ENCODE results near the gene TNNT1.

DNA sequence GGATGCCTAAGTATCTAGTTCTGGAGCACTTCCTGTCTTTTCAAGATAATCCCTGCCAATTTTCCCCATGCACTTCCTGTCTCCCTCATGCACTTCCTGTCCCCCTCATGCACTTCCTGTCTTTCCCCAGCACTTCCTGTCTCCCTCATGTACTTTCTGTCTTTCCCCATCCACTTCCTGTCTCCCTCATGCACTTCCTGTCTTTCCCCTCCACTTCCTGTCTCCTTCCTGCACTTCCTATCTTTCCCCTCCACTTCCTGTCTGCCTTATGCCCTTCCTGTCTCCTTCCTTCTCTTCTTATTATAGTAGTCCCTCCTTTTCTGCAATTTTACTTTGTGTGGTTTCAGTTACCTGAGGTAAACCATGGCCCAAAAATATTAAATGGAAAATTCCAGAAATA, 3.0 kb upstream of the TNNT1 start:
- no peak for TF ChIP-seq RAD21 (conservative IDR thresholded peaks at IDR 0.05 in 1 of 2, IDR thresholded peaks at IDR 0.05 in 1 of 2)
- TF ChIP-seq NPAS2 (CRISPR knock-in tag; IDR thresholded peaks at IDR 0.05; ENCODE audit: borderline replicate concordance): no peak
- TF ChIP-seq, protein P1, sequence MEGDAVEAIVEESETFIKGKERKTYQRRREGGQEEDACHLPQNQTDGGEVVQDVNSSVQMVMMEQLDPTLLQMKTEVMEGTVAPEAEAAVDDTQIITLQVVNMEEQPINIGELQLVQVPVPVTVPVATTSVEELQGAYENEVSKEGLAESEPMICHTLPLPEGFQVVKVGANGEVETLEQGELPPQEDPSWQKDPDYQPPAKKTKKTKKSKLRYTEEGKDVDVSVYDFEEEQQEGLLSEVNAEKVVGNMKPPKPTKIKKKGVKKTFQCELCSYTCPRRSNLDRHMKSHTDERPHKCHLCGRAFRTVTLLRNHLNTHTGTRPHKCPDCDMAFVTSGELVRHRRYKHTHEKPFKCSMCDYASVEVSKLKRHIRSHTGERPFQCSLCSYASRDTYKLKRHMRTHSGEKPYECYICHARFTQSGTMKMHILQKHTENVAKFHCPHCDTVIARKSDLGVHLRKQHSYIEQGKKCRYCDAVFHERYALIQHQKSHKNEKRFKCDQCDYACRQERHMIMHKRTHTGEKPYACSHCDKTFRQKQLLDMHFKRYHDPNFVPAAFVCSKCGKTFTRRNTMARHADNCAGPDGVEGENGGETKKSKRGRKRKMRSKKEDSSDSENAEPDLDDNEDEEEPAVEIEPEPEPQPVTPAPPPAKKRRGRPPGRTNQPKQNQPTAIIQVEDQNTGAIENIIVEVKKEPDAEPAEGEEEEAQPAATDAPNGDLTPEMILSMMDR (IDR thresholded peaks at IDR 0.05): no peak

Measured in A549 (cell line).